GM21526 (cell line): ENCODE results near the gene SLC4A4.

Experiments
- ATAC-seq: cut with Tn5 transposase; IDR thresholded peaks from one replicate; pipeline ENCODE4 v1.9.1; 2021; ENCODE audit warnings: moderate library complexity; ENCODE audit not compliant: unreplicated experiment, low FRiP score

Gene SLC4A4

DNA sequence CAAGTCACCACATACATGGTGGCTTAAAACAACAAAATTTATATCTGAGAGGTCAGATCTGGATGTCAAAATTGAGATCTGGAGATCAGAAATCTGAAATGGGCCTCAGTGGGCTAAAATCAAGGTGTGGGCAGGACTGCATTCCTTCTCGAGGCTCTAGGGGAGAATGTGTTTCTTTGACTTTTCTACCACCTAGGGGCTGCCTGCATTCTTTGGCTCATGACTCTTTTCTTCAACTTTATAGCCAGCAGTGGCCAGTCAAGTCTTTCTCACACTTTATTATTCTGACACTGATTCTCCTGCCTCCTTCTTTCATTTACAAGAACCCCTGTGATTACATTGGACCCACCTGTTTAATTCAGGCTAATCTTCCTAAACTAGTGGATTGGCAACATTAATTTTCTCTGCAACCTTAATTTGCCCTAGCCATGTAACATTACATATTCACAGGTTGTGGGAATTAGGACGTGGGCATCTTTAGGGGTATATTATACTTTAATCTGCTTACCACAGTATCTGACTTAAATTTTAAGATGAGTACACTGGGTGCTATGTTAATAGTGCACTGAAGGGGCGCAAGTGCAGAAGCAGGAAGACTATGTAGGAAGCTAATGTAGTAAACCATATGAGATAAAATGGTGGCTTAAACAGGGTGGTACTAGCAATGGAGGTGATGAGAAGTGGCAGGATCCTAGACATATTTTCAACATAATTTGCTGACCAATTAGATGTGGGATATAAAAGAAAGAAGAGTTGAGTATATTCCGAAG lies 188.0 kb downstream of the SLC4A4 start:
- peak; percentile 85 for ATAC-seq

DNA sequence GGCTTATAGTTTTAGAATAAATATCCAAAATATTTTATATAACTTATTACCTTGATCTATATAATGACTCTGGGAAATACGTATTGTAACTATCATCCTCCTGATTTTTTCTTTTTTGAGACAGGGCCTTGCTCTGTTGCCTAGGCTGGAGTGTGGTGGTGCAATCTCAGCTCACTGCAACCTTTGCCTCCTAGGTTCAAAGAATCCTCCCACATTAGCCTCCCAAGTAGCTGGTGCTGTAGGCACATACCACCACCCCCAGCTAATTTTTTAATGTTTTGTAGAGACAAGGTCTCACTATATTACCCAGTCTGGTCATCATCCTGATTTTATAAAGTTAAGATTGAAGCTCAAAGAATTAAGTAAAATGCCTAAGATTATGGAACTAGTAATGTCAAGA lies 193.6 kb downstream of the SLC4A4 start:
- no peak for ATAC-seq

DNA sequence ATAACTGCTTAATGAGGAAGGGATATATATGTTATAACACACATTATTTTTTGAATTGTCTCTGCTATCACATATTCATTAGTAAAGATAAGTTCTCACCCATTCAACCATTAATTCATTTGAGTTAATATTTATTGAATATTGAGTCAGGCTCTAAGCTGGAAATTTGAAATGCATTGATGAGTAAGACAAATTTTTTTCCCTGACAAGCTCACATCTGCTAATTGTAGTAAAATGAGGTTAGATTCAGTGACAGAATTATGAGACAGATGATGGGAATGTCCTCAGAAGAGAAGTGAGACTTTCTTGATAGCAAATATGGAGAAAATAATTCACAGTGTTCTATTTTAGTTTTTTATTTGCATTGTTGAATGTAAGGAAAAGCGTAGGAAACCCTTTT lies 194.3 kb downstream of the SLC4A4 start:
- no peak for ATAC-seq

DNA sequence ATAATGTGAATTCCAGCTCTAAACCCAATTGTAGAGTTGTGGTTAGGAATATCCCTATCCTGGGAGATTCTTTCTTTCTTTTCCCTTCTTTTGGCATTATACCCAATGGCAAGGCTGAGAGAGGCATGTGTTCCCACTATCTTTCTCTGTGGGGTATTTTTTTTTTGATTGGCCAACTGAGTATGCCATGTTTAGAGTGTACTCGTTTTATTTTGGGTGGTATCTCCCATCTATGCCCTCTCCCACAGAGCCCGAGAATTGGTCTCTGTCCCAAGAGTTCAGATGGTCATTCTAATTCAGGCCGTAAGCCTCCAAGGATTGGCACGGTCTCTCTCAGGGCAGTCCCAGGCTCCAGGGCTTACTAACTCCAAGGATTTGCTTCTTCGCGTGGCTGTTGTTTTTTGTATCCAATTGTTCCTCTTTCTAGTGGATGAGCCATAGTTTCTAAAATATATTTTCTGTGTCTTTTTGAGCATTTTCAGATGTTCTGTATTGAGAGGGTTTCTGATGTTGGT lies 198.8 kb downstream of the SLC4A4 start:
- ATAC-seq = no peak

DNA sequence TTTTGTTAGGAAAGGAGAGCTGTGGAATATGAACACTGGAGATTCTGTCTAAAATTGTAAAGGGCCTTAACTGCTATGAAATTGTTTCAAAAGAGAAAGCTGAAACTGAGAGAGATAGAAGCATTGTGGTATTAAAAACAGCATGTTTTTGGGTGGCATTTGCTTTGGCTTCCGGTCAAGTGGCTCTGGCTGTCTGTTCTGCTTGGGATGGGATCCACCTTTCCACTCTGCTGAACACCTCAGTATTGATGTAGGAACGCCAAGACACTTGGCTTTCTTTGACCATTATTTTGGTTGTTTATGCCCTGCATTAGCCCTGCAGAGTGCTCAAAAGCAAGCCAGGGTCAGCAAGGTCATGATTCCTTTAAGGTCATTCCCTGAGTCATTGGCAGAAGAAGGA lies 199.7 kb downstream of the SLC4A4 start:
- no peak for ATAC-seq

DNA sequence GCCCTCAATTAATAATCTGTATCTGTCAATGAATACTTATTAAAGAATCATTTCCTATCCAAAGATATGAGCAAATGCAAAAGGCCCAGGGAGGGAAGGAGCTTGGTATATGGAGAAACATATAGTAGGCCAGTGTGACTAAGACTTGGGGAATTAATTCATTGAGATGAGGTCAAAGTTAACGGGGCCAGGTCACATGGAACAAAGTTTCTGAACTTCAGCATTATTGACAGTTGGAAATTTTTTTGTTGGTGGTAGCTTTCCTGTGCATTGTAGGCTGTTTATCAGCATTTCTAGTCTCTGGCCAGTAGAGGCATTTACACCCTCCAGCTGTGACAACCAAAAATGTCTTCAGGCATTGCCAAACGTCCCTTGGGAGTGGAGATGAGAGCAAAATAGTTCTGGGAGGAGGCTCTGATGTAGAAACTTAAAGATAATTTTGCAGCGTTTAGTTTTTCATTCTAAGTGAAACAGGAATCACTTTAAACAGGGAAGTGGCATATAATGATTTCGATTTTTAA lies 202.0 kb downstream of the SLC4A4 start:
- ATAC-seq = no peak

DNA sequence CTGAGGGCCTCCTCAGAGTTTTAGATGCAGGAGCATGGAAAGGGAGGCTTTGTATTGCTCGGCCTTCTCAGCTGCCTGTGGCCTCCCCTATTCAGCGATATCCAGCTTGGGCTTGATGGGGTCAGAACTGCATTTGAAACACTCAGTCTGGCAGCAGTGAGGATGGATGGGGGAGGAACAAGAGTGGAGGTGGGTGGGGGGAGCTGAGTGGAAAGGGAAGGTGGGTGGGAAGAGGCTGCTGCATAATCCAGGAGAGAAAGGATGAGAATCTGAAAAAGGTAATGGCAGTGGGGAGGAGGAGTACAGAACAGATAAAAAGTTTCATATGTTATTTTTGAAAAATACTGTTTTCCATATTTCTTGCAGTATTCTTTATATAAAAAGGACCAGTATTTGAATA lies 202.7 kb downstream of the SLC4A4 start:
- no peak for ATAC-seq

DNA sequence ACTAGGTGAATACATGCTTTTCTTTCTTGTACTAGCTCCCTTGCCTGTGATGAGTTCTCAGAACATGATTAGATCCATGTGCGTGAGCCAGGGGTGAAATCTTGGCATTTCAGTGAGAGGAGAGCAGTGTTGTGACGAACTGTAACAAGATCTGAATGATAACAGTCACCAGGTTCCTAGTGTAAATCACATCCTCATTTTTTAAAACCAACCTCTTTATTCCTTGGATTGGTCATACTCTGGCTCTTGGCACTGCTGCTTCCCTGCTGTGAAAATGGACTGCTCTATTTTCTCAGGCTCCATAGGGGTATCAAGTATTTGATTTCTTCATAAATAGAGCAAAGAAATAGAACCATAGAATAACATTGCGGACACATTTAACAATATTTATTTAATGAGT lies 206.3 kb downstream of the SLC4A4 start:
- ATAC-seq = no peak

DNA sequence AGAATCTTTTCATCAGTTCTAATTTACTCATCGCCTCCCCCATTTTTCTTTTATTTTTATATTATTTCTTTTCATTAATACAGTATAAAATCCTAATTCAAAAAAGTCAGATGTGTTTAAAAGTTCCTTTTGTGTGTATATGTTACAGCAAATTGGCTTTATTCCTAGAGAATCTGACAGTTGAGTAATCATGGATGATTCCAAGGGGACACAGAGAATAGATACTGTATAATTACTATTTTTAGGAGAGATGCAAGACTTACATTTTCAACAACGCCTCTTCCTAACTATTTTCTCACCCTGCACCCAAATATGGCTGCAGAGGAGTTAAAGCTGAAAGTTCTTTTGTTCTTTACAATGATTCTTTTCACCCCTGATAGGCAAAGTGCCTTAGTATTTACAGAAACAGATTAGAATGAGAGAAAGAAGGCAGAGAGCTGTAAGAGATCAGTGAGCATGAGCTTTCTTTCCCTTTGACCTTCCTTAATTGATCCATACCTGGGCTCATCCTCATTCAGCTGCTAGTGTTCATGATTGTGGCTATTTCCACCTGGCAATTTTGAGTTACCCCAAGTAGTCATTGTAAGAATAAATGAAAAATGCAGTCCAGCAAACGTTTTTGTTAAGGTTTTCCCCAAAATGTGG lies 210.8 kb downstream of the SLC4A4 start:
- ATAC-seq = no peak

DNA sequence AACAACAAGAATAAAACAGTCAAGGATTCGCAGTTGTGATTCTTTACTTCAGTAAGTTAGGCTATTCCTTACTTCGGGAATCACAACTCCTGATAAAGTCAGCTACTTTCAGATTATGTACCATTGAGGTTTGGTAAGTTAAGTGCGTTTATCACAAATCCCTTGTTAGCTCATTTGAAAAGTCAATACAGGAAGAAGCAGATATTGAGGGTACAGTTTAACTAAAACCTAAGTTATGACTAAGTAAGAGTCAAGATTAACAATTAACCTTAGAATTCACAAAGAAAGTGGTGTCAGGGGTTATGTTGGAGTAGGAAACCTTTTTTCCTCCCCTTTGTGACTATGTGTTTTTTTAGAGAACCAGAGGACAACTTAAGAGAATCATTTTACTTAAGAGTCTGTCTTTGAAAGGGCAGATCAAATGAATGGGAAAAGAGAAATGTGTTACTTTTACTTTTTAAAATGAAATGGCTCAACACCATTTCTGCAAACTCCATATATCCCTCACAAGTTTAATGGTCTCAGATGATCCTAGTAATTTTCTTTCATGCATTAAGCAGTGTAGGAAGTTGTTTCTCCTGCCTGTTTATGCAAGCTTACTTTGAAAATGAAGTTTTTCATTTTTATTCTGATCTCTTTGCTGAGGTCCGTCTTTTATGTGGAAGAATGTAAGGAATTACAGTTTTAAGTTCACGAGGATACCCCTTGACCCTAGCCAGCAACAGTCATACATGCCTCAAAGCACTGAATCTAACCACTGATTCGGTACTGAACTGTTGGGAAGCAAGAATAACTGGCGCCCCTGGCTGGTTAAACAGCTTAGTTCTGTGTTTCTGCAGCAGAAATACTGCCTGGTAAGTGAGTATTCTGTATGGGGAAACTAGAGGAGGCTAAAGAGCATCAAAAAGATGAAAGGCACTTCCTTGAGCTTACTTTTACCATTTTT lies 211.7 kb downstream of the SLC4A4 start:
- ATAC-seq = no peak

DNA sequence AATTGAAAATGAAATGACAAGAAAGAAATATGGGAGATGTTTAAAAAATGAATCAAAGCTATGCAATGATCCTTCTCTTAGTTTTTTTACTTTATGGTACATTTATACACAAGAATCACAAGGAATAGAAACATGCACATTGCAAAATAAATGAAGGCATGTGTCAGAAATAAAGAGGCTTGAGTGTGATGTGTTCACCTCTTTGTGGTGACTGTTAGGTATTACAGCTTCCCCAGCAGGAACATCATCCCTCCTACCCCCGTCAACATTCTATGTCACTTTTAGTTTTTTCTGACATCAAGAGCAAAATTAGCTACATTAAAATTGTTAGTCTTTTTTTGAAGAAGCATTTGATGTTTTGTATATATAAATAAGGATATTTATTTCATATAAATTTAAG lies 214.8 kb downstream of the SLC4A4 start:
- peak; percentile 51 for ATAC-seq

DNA sequence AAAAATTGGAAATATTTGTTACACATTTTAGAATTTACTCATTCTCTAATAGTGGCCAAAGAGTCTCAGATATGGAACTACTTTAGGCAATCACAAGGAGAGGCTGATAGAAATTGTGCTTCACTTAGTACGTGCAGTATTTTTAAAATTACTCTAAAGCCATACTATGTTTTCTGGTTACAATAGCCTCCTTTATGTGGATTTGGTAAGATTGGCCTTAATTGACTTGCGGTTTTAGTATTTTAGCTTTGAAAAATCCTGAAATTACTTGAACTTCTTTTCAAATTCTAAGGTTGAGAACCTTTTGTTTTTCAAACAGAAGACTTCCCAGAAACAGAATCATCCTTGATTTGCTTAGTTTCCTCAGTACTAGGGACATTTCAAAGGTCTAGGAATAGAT lies 215.2 kb downstream of the SLC4A4 start:
- ATAC-seq = no peak

DNA sequence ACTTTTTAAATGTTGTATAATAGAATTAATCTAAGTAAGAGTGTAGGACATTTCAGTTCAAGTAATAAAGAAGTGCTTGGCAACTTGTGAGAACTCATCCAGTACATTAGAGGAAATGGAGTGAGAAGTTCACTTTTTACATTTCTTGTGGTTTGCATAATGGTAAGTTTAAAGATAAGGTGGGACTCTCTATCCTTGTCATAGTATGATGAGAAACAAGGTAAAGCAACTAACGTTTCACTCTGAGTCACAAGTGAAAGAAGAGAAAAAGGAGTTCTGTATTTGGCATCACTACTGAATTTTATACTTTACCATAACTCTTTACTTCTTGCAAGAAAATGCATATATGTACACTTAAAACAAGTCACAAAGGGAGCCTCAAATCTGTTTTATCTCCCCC lies 219.4 kb downstream of the SLC4A4 start:
- peak; percentile 94 for ATAC-seq

DNA sequence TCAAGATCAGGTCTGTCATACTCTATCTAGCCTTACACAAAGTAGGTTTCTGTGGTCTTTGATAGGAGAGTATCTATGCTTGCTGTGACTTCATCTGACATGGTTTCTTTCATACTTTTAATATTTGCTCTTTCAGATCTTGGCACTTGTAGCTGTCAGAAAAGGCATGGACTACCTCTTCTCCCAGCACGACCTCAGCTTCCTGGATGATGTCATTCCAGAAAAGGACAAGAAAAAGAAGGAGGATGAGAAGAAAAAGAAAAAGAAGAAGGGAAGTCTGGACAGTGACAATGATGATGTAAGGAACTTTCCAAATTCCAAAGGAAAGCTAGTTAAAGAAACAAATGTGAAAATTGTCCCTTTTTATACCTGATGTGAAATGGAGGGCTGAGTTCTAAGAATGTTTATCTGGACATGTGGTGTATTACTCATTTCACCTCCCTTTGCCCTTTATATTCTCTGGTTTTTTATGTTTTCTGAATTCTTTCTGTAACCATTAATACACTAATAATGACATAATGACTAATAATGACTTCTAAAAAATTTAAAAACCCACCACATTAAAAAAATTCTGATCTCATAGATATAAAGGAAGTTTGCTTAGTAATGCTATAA lies 221.2 kb downstream of the SLC4A4 start:
- no peak for ATAC-seq

DNA sequence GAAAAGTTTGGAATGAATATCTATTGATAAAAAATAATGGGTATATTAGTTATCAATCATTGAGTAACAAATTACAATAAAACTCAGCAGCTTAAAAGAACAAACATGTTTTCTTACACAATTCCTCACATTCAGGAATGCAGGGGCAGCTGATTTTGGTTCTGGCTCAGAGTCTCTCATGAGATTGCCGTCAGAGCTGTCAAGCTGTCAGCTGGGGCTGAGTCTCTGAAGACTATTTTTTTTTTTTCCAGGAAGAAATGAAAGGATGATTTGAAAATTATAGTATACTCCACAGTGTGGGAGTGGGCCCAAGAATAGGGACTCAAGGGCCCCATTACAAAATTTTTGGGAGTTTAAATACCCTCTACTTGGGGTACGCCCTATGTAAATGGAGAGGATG lies 226.0 kb downstream of the SLC4A4 start:
- no peak for ATAC-seq

DNA sequence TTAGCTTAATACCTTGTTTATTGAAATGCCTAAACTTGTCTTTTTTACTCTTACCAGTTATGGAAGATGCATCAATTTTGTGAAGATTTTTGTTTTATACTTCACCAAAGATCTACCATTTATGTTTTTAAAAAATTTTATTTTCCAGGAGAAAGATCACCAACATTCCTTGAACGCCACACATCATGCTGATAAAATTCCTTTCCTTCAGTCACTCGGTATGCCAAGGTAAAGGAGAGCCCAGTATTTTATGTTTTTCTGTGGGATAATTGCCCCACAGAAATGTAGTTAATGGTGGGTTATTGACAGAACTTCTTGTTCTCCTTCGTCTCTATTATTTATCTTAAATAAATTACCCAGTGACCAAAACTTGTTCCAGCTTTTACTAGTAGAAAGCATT lies 228.0 kb downstream of the SLC4A4 start:
- no peak for ATAC-seq

DNA sequence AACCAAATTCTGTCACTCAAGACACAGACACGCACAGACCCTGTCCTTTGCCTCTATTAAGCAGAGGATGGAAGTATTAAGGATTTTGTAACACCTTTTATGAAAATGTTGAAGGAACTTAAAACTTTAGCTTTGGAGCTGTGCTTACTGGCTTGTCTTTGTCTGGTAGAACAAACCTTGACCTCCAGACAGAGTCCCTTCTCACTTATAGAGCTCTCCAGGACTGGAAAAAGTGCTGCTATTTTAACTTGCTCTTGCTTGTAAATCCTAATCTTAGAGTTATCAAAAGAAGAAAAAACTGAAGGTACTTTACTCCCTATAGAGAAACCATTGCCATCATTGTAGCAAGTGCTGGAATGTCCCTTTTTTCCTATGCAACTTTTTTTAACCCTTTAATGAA lies 229.3 kb downstream of the SLC4A4 start:
- no peak for ATAC-seq

DNA sequence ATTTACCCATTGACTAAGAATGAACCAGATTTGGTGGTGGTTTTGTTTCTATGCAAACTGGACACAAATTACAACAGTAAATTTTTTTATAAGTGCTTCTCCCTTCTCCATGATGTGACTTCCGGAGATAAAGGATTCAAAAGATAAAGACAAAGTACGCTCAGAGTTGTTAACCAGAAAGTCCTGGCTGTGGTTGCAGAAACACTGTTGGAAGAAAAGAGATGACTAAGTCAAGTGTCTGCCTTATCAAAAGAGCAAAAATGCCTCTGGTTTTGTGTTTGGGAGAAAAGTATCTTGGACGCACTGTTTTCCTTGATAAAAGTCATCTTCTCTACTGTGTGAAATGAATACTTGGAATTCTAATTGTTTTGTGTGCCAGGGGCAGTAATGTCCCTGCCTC lies 231.7 kb downstream of the SLC4A4 start:
- ATAC-seq = no peak

DNA sequence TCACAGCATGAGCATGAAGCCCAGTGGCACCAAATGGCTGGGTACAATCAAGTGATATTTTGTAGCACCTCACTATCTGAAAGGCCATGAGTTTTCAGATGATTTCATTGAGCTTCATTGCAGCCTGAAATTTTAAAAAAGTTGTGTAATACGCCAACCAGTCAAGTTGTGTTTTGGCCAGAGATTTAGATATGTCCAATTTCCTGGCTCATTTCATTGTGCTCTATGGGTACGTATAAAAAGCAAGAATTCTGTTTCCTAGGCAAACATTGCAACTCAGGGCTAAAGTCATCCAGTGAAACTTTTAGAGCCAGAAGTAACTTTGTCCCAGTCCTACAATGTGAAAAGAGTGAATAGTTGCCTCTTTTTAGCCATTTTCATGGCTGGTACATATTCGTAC lies 232.5 kb downstream of the SLC4A4 start:
- ATAC-seq = no peak

DNA sequence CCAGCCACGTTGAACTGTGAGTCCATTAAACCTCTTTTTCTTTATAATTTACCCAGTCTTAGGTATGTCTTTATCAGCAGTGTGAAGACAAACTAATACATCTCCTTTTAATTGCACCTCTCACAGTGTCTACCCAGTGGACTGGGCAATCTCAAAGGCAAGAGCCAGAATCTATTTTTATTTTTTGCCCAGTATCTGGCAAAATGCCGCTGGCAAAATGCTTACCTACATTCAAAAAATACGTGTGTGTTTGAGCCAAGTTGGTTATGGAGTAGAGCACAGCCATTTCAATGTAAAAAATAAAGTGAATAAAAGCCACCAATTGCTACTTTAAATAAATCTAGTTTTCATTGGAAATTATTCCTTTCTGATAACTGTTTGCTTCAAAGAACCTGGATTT lies 245.2 kb downstream of the SLC4A4 start:
- ATAC-seq = no peak
